Prostate gland (tissue), 2 donors: ENCODE data around the gene FUBP3.

Experiments
- POLR2A ChIP-seq: fragments of 450-650 bp; IDR thresholded peaks from one replicate; pipeline ENCODE4 v1.6.1; 2016; ENCODE audit warnings: antibody characterized with exemption, mild to moderate bottlenecking
- TF ChIP-seq, protein P1 (sequence below), 4 experiments: fragments of 200-600 bp in 2 of 4; fragments of 450-650 bp in 2 of 4; sonication (generic) in 2 of 4; IDR thresholded peaks; 1 replicate in 3 of 4; 2 replicates in 1 of 4; pipeline ENCODE4 v1.5.1; 2016 to 2019; ENCODE audit warnings: antibody characterized with exemption in 4 of 4, mild to moderate bottlenecking in 2 of 4, moderate library complexity in 2 of 4

DNA sequence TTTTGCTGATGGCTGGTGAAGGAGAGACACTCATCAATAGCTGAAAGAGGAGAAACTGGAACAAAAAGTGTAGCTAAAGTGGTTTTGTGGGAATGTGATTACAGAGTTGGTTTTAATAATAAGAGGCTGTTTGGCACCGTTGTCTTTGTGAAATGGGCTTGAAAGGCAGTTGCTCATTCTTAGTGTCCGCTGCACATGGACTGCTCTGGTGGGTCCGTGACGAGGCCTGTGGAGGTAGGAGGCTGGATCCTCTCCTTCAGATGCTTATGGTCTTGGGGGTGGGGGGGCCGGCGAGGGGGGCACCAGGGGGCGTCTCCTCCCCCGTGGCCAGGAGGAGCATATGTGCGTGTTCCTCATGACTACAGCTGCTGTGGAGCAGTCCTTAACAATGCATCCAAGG is 29.8 kb downstream of the FUBP3 start:
- TF ChIP-seq, protein P1, sequence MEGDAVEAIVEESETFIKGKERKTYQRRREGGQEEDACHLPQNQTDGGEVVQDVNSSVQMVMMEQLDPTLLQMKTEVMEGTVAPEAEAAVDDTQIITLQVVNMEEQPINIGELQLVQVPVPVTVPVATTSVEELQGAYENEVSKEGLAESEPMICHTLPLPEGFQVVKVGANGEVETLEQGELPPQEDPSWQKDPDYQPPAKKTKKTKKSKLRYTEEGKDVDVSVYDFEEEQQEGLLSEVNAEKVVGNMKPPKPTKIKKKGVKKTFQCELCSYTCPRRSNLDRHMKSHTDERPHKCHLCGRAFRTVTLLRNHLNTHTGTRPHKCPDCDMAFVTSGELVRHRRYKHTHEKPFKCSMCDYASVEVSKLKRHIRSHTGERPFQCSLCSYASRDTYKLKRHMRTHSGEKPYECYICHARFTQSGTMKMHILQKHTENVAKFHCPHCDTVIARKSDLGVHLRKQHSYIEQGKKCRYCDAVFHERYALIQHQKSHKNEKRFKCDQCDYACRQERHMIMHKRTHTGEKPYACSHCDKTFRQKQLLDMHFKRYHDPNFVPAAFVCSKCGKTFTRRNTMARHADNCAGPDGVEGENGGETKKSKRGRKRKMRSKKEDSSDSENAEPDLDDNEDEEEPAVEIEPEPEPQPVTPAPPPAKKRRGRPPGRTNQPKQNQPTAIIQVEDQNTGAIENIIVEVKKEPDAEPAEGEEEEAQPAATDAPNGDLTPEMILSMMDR (IDR thresholded peaks at IDR 0.05), result no peak
- TF ChIP-seq POLR2A, result no peak
